Breast epithelium (tissue), 3 donors: Measurements from ENCODE around the gene P2RX5.

ENCODE experiments used
- CTCF ChIP-seq, 3 donors: fragments of 450-650 bp; IDR thresholded peaks; one replicate each; pipeline ENCODE4 v1.5.1; 2016 to 2017; ENCODE audit warnings: antibody characterized with exemption in 3 of 3, mild to moderate bottlenecking in 3 of 3, moderate library complexity in 3 of 3
- POLR2A ChIP-seq: fragments of 450-650 bp; IDR thresholded peaks from one replicate; pipeline ENCODE4 v1.6.1; 2016; ENCODE audit warnings: antibody characterized with exemption, mild to moderate bottlenecking, moderate library complexity

GRCh38 chr17:3669548-3669947 is 26.4 kb downstream of the P2RX5 start:
- TF ChIP-seq POLR2A (no peak), CTCF (IDR thresholded peaks at IDR 0.05) (no peak)
